Body of pancreas (tissue), 4 donors: ENCODE data around the gene PALLD.

ENCODE experiments used
- POLR2A ChIP-seq, 3 donors: fragments of 450-650 bp; IDR thresholded peaks; one replicate each; pipeline ENCODE4 v1.6.1; 2016; ENCODE audit warnings: antibody characterized with exemption in 3 of 3, mild to moderate bottlenecking in 2 of 3
- TF ChIP-seq, protein P1 (sequence below), 7 experiments: fragments of 450-650 bp in 4 of 7; fragments of 200-600 bp in 3 of 7; sonication (generic) in 3 of 7; IDR thresholded peaks; one replicate each; pipeline ENCODE4 v1.5.1; 2016 to 2019; ENCODE audit warnings: antibody characterized with exemption in 7 of 7

DNA sequence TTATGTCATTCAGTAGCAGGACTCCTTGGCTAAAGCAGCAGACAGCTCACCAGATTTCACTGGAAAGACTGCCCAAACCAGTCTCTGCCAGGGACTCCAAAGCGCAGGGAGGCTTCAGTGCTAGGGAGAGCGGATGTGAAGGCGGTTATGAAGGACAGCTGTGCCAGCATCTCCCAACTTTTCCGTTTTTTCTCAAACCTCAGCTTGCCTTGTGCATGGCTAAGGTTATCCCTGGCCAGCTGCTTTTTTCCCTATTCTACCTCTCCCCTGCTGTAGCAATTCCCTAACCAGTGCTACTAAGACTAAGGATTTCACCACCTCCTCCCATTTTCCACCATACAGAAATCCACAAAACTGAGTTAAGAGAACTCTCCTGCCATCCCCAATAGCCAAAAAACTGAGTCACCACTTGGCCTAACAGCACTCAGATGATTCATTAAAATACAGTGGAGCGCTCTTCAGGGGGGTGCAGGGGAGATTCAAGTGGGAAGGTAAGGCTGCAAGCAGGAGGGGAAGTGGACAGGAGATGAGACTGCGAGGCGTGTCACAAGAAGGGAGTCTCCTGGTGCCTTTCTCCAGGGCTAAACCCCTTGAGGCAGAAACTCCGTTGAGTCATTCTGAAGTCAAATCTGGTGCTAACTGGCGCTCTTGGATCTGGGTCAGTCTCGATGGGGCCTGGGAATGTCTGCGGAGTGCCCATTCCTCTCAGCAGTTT, 90.7 kb downstream of the PALLD start:
- no peak for TF ChIP-seq POLR2A (IDR thresholded peaks at IDR 0.05)
- TF ChIP-seq, protein P1, sequence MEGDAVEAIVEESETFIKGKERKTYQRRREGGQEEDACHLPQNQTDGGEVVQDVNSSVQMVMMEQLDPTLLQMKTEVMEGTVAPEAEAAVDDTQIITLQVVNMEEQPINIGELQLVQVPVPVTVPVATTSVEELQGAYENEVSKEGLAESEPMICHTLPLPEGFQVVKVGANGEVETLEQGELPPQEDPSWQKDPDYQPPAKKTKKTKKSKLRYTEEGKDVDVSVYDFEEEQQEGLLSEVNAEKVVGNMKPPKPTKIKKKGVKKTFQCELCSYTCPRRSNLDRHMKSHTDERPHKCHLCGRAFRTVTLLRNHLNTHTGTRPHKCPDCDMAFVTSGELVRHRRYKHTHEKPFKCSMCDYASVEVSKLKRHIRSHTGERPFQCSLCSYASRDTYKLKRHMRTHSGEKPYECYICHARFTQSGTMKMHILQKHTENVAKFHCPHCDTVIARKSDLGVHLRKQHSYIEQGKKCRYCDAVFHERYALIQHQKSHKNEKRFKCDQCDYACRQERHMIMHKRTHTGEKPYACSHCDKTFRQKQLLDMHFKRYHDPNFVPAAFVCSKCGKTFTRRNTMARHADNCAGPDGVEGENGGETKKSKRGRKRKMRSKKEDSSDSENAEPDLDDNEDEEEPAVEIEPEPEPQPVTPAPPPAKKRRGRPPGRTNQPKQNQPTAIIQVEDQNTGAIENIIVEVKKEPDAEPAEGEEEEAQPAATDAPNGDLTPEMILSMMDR (IDR thresholded peaks at IDR 0.05): no peak
